ENCODE results near the gene TUBB2B.

The TUBB2B gene

GRCh38 chr6:3232017-3232945 is 4.8 kb upstream of the TUBB2B start:
- H3K36me3 Mint-ChIP-seq (ENCODE audit: low read depth): no peaks in the 10 kb centered on the region
- no peak overlapping the region for H3K27ac Mint-ChIP-seq
- DNase-seq (no peak), ATAC-seq (no peak)
- H3K27me3 Mint-ChIP-seq: peaks cover 83% of the 10 kb centered on the region
- no peak overlapping the region for H3K4me3 Mint-ChIP-seq
- no peaks in the 10 kb centered on the region for H3K9me3 Mint-ChIP-seq
- H3K4me1 Mint-ChIP-seq: peaks cover 42% of the 10 kb centered on the region

DNA sequence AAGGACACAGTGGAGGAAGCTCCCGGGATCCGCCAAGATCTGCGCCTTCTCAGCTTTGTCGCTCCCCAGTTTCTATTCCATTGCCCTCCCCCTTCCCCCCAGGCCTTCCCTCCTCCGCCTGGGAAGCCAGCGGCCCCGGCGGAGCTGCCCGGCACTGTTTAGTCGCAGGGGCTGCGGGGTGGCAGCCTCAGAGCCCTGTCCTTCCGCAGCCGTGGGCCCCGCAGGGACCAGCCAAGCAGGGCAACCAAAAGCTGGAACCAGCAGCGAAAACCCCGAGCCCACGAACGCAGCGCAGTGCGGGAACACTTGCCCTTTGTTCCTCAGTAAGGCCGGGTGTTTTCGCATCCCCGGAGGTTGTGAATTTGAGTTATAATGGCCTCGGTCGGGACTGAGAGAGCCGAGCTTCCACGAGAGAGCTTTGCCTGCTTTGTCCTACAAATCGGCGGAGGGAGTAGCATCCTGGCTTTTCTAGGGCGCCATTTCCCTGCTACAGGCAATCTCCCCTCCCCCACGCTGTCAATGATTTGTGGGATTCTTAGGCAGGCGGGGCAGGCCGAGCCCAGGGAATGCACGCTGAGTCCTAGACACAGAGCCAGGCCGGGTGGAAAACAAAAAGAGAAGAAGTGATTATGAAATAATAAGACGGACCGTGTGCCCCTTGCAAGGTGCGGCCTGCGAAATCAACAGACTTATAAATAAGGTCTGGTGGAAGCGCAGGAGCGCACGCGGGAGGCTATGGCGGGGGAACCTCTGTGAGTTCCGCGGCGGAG is 4.0 kb upstream of the TUBB2B start:
- peaks cover 82% of the 10 kb centered on the region for H3K27me3 Mint-ChIP-seq
- H3K4me1 Mint-ChIP-seq: peaks cover 48% of the 10 kb centered on the region
- no peaks in the 10 kb centered on the region for H3K36me3 Mint-ChIP-seq (ENCODE audit: low read depth)
- DNase-seq: no peak
- ATAC-seq: no peak
- H3K4me3 Mint-ChIP-seq: no peak overlapping the region
- no peaks in the 10 kb centered on the region for H3K9me3 Mint-ChIP-seq
- no peak overlapping the region for H3K27ac Mint-ChIP-seq

- no peak overlapping the region for H3K27ac Mint-ChIP-seq
- no peaks in the 10 kb centered on the region for H3K9me3 Mint-ChIP-seq
- H3K4me1 Mint-ChIP-seq: peaks cover 48% of the 10 kb centered on the region
- H3K4me3 Mint-ChIP-seq: no peak overlapping the region
- DNase-seq (no peak), ATAC-seq (no peak)
- H3K27me3 Mint-ChIP-seq: peaks cover 82% of the 10 kb centered on the region
- no peaks in the 10 kb centered on the region for H3K36me3 Mint-ChIP-seq (ENCODE audit: low read depth)
Observed at GRCh38 chr6:3230900-3231246, 3.4 kb upstream of the TUBB2B start.

DNA sequence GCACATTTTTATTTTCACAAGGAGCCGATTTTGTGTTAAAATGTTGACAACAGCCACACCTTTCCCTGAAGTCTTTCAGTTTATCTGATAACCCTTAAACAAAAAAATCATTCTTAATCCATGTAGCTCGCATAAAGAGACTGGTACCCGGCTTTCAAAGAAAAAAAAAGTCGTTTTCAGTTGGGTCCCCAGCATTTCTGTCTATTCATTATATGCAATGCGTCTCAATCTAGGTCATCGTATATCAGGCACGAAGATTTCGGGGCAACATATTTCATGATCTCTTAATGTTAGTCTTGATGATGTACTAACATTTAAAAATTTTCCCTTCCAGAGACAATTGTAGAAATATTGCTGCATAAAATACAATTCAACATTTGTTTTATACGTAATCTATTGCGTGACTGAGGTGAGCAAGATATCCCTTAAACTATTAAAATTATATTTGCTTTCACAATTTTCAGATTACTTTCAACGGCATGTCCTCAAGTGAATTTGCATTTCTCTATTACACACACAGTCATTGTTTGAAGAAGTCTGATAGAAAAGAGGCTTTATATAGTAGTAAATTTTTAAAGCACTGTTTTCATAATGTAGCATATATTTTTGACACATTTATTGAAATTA is 2.9 kb upstream of the TUBB2B start:
- no peaks in the 10 kb centered on the region for H3K9me3 Mint-ChIP-seq
- H3K27me3 Mint-ChIP-seq: peaks cover 81% of the 10 kb centered on the region
- no peak overlapping the region for H3K27ac Mint-ChIP-seq
- H3K4me1 Mint-ChIP-seq: peaks cover 48% of the 10 kb centered on the region
- ATAC-seq (no peak), DNase-seq (no peak)
- no peaks in the 10 kb centered on the region for H3K36me3 Mint-ChIP-seq (ENCODE audit: low read depth)
- H3K4me3 Mint-ChIP-seq: peak overlapping the region; percentile 42

GRCh38 chr6:3229566-3230178 is 2.2 kb upstream of the TUBB2B start:
- Mint-ChIP-seq H3K4me3 (peak overlapping the region; percentile 42), H3K36me3 (ENCODE audit: low read depth) (no peaks in the 10 kb centered on the region), H3K27me3 (peaks cover 77% of the 10 kb centered on the region), H3K9me3 (no peaks in the 10 kb centered on the region), H3K4me1 (peaks cover 48% of the 10 kb centered on the region), H3K27ac (no peak overlapping the region)
- ATAC-seq (peak; percentile 52), DNase-seq (peak; percentile 41)

- Mint-ChIP-seq H3K4me1 (peaks cover 48% of the 10 kb centered on the region), H3K36me3 (ENCODE audit: low read depth) (no peaks in the 10 kb centered on the region), H3K27me3 (peaks cover 76% of the 10 kb centered on the region), H3K27ac (no peak overlapping the region), H3K4me3 (peak overlapping the region; percentile 75), H3K9me3 (no peaks in the 10 kb centered on the region)
- no peak for ATAC-seq
- DNase-seq: peak; percentile 18
Observed at GRCh38 chr6:3228771-3229565, 1.5 kb upstream of the TUBB2B start.

DNA sequence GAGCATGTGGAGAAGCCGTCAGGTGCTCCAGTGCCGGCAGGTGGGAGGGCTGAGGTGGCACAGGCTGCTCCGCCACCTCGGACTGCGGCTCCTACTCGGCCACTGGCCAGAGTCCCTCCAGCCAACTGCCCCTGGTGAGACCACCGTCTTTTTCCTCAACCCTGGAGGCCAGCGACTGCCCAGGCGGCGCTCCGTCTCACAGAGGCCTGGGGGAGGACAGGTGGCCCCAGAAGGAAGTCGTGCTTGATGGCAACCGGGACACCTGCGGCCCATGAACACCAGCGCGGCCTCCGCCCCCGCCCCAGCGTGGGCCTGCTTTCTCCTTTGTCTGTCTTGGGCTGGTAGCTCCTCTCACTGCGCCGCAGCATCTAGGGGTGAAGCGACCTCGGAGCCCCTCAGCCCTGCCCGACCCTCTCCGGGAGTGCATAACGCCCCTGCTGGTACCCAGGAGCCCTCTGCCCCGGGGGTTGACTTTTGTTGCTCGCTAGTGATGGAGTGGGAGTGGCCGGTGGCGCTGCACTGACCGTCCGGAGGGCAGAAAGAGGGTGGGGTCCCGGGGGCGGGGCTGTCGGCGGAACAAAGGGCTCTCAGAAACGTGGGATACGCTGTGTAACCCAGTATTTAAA is 706 bp upstream of the TUBB2B start:
- peak overlapping the region; percentile 43 for H3K4me3 Mint-ChIP-seq

GRCh38 chr6:3226481-3227362 is 731 bp downstream of the TUBB2B start:
- Mint-ChIP-seq H3K9me3 (no peaks in the 10 kb centered on the region), H3K36me3 (ENCODE audit: low read depth) (no peaks in the 10 kb centered on the region), H3K27ac (no peak overlapping the region), H3K27me3 (peaks cover 66% of the 10 kb centered on the region), H3K4me3 (peak overlapping the region; percentile 57), H3K4me1 (peaks cover 44% of the 10 kb centered on the region)
- ATAC-seq (peak; percentile 29), DNase-seq (peak; percentile 29)

More for the DNA sequence above, 706 bp upstream of the TUBB2B start:
- no peak overlapping the region for H3K27ac Mint-ChIP-seq
- ATAC-seq (peak; percentile 11), DNase-seq (peak; percentile 10)
- H3K9me3 Mint-ChIP-seq: no peaks in the 10 kb centered on the region
- no peaks in the 10 kb centered on the region for H3K36me3 Mint-ChIP-seq (ENCODE audit: low read depth)
- peaks cover 48% of the 10 kb centered on the region for H3K4me1 Mint-ChIP-seq
- H3K27me3 Mint-ChIP-seq: peaks cover 76% of the 10 kb centered on the region

DNA sequence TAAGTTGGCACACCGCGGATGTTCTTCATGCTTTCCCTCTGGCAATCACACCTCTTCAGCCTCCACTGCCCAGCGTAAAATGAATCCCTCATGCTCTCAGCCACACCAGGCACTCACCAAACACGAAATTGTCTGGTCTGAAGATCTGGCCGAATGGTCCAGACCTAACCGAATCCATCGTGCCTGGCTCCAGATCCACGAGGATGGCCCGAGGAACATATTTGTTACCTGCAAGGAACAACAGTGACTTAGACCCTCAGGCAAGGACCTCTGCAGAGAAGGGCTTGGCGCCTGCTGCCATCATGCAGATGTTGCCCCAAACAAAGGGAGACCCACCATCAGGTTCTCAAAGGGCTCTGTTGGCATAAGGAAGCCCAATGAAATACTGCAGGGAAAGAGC is 1.4 kb downstream of the TUBB2B start:
- Mint-ChIP-seq H3K4me3 (no peak overlapping the region), H3K4me1 (peaks cover 38% of the 10 kb centered on the region), H3K27me3 (peaks cover 61% of the 10 kb centered on the region), H3K27ac (no peak overlapping the region), H3K36me3 (ENCODE audit: low read depth) (no peaks in the 10 kb centered on the region), H3K9me3 (no peaks in the 10 kb centered on the region)
- ATAC-seq (no peak), DNase-seq (no peak)

DNA sequence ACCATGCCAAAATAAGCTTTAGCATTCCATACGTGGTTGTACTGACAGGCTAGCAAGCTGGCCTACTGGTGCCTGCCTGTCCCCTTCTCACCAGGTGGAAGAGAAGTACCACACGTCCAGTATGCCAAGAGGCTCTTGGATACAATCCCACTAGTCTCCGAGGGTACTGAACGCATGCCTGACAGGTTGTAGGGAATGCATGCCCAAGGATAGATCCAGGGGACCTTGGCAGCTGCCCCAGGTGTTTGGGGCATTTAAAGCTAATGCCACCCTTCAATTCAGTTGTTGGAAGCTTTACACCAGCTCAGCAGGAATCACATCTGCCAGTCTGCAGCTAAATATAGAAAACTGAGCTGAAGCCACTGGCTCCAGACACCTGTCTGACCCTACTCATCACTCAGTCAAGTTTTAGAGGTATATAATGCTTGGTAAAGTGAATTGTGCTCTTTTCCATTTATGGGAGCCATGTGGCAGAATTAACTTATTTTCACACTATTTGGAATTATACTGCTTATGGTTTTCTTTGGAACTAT is 4.9 kb downstream of the TUBB2B start:
- peaks cover 58% of the 10 kb centered on the region for H3K27me3 Mint-ChIP-seq
- no peak overlapping the region for H3K27ac Mint-ChIP-seq
- H3K9me3 Mint-ChIP-seq: no peaks in the 10 kb centered on the region
- H3K4me1 Mint-ChIP-seq: peaks cover 6% of the 10 kb centered on the region
- H3K4me3 Mint-ChIP-seq: no peak overlapping the region
- no peak for DNase-seq
- no peak for ATAC-seq
- no peaks in the 10 kb centered on the region for H3K36me3 Mint-ChIP-seq (ENCODE audit: low read depth)

- peak; percentile 40 for ATAC-seq
- DNase-seq: no peak
Observed at GRCh38 chr6:3221578-3221977, 5.9 kb downstream of the TUBB2B start.

GRCh38 chr6:3220366-3220765 is 7.1 kb downstream of the TUBB2B start:
- DNase-seq (no peak), ATAC-seq (no peak)
- no peaks in the 10 kb centered on the region for H3K4me1 Mint-ChIP-seq
- no peaks in the 10 kb centered on the region for H3K36me3 Mint-ChIP-seq (ENCODE audit: low read depth)
- no peak overlapping the region for H3K27ac Mint-ChIP-seq
- H3K4me3 Mint-ChIP-seq: no peak overlapping the region
- H3K9me3 Mint-ChIP-seq: no peaks in the 10 kb centered on the region
- H3K27me3 Mint-ChIP-seq: peaks cover 57% of the 10 kb centered on the region

More at GRCh38 chr6:3221578-3221977, 5.9 kb downstream of the TUBB2B start:
- Mint-ChIP-seq H3K4me3 (no peak overlapping the region), H3K4me1 (peaks cover 1% of the 10 kb centered on the region), H3K27me3 (peaks cover 60% of the 10 kb centered on the region), H3K36me3 (ENCODE audit: low read depth) (no peaks in the 10 kb centered on the region), H3K9me3 (no peaks in the 10 kb centered on the region), H3K27ac (no peak overlapping the region)

Data from activated naive CD8-positive, alpha-beta T cell treated with anti-CD3 and anti-CD28 coated beads, Interleukin-2, amount 50 U/mL, for 24 hours (primary cell).